ENCODE measurements around the gene MYO1D. TPM values are rescaled to one million over a fixed set of nuclear protein-coding genes. Genes with fewer than 3 reads are reported as not detected.

MYO1D gene
- total RNA-seq, 4 donors from 2014 or later = 70.5 to 92.3 (median 72.7) TPM

GRCh38 chr17:32693194-32693897 lies 183.6 kb downstream of the MYO1D start:
- TF ChIP-seq EP300 (IDR thresholded peaks at IDR 0.05) (no peak), POLR2A (IDR thresholded peaks at IDR 0.05) (no peak), POLR2AphosphoS5 (IDR thresholded peaks at IDR 0.05) (no peak), CTCF (IDR thresholded peaks at IDR 0.05) (no peak)
- H3K4me1 ChIP-seq = no peaks in the 10 kb centered on the region
- no peaks in the 10 kb centered on the region for H3K27me3 ChIP-seq
- no peak overlapping the region for H3K4me3 ChIP-seq
- H3K9me3 ChIP-seq = no peaks in the 10 kb centered on the region
- H3K27ac ChIP-seq = no peak overlapping the region
- 87% methylated on average over 5 of the region's 5 CpGs for WGBS
- no peaks in the 10 kb centered on the region for H3K36me3 ChIP-seq
- DNase-seq (ENCODE audit: low spot score in 2 of 2) = no peak

DNA sequence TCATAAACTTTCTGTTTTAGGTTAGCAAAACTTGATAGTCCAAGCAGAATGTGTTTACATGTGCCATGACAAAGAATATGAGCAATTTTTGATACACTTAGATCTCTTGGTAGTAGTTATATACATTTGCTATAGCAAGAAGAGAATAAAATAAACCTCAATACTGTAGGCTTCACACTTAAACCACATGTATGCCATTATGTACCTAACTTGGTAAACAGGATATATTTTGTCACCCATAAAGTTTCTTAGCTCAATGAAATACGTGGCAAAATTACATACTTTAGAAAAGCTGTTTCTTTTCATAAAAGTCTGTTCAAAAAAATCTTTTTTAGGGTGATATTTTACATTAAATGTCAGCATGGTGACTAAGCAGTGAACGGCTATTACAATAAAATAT lies 184.7 kb downstream of the MYO1D start:
- Histone ChIP-seq H3K27me3 (no peaks in the 10 kb centered on the region), H3K27ac (no peak overlapping the region), H3K36me3 (no peaks in the 10 kb centered on the region), H3K9me3 (no peaks in the 10 kb centered on the region), H3K4me1 (no peaks in the 10 kb centered on the region), H3K4me3 (no peak overlapping the region)
- DNase-seq (ENCODE audit: low spot score in 2 of 2) = no peak
- WGBS = 78% methylated on average over 2 of the region's 2 CpGs
- no peak for TF ChIP-seq CTCF (IDR thresholded peaks at IDR 0.05)
- no peak for TF ChIP-seq POLR2AphosphoS5 (IDR thresholded peaks at IDR 0.05)
- TF ChIP-seq POLR2A (IDR thresholded peaks at IDR 0.05) = no peak
- no peak for TF ChIP-seq EP300 (IDR thresholded peaks at IDR 0.05)

DNA sequence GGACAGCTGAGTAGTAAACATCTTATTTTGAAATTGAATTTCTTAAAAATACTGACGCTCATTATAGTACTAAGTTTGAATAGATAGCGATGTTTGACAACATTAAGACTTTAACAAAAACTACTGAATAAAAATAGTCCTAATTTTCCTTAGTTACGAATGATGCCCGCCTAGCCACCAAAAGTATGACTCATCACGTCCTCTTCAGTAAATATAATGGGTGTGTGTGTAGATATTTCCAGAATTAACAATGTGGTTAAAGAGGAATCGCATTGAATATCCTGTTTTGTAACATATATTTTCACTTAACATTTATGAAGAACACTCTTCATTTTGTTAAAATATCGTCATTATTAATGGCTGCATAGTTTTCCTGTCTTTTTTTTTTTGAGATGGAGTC lies 187.6 kb downstream of the MYO1D start:
- Histone ChIP-seq H3K27me3 (no peaks in the 10 kb centered on the region), H3K27ac (no peak overlapping the region), H3K4me1 (no peaks in the 10 kb centered on the region), H3K36me3 (peaks cover 4% of the 10 kb centered on the region), H3K4me3 (no peak overlapping the region), H3K9me3 (no peaks in the 10 kb centered on the region)
- DNase-seq (ENCODE audit: low spot score in 2 of 2) = no peak
- 91% methylated on average over 7 of the region's 7 CpGs for WGBS
- no peak for TF ChIP-seq EP300 (IDR thresholded peaks at IDR 0.05)
- no peak for TF ChIP-seq POLR2A (IDR thresholded peaks at IDR 0.05)

DNA sequence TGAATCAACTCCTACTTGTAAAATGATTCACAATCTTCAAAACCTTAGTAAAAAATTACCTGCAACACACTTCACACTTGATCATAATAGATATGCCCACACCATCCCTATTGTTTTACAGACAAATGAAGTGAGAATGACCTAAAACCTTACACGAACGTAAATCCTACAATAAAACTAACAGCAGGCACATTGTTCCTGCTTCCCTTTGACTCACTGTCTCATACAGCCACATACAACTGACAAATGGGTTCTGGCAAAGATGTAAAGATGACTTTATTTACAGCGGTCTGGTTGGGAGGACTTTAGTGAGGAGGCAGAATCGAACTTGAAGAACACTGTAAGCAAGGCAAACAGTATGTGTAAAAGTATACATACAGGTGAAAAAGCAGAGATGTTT lies 188.7 kb downstream of the MYO1D start:
- WGBS = 73% methylated on average over 4 of the region's 4 CpGs
- Histone ChIP-seq H3K4me3 (no peak overlapping the region), H3K27me3 (no peaks in the 10 kb centered on the region), H3K27ac (no peak overlapping the region), H3K36me3 (peaks cover 4% of the 10 kb centered on the region), H3K4me1 (no peaks in the 10 kb centered on the region), H3K9me3 (no peaks in the 10 kb centered on the region)
- TF ChIP-seq POLR2A (IDR thresholded peaks at IDR 0.05) (no peak), EP300 (IDR thresholded peaks at IDR 0.05) (no peak), POLR2AphosphoS5 (IDR thresholded peaks at IDR 0.05) (no peak), CTCF (IDR thresholded peaks at IDR 0.05) (no peak)
- no peak for DNase-seq (ENCODE audit: low spot score in 2 of 2)

GRCh38 chr17:32684087-32684958 lies 192.6 kb downstream of the MYO1D start:
- H3K27me3 ChIP-seq = no peaks in the 10 kb centered on the region
- no peak overlapping the region for H3K4me3 ChIP-seq
- H3K27ac ChIP-seq = no peak overlapping the region

More at GRCh38 chr17:32684087-32684958, 192.6 kb downstream of the MYO1D start:
- TF ChIP-seq POLR2A (IDR thresholded peaks at IDR 0.05) (no peak), CTCF (IDR thresholded peaks at IDR 0.05) (no peak), EP300 (IDR thresholded peaks at IDR 0.05) (no peak), POLR2AphosphoS5 (IDR thresholded peaks at IDR 0.05) (no peak)
- Histone ChIP-seq H3K9me3 (no peaks in the 10 kb centered on the region), H3K4me1 (no peaks in the 10 kb centered on the region), H3K36me3 (peaks cover 4% of the 10 kb centered on the region)
- no peak for DNase-seq (ENCODE audit: low spot score in 2 of 2)
- WGBS = 74% methylated on average over 10 of the region's 16 CpGs

All from suprapubic skin (tissue), 4 donors.